ENCODE measurements around the gene FLAD1.

The FLAD1 gene

DNA sequence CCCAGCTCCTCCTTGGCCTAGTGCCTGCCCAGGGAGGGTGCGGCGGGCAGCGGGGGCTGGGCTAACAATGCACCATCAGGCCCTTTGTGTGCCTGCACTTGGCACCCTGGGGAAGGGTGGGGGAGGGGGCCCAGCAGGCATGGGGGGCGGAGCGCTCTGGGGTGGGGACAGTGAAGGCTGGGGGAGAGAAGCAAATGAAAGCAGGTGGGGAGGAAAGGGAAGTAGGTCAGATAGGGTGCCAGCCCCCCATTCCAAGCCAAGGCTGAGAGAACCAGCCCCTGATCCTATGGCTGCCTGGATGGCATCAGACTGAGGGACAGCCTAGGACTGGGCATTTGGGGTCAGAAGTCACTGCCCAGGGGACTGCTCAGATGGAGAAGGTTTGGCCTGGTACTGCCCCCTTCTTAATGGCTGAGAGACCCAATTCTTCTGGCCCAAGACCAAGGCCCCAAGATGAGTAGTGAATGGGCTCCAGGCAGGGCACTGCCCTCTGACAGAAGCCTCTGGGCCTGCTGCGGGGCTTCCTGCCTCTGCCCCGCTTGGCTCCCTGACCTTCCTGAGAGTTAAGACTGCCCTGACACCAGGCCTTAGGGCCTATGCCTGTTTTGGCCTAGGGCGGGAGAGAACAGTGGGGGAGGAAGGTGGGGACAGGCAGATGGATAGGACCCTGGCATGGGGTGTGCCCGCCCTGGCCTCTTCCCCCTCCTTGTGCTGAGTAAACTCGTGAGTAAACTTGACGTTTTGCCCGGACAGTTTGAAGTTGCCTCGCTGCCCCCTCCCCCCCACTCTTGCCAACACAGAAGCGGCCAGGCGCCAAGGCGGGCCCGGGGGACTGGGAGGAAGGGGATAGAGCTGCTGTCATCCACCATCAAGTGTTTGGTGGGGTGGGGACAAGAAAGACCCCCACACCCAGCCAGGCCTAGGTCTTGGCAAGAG, 22.2 kb downstream of the FLAD1 start:
- DNase-seq: no peak

DNA sequence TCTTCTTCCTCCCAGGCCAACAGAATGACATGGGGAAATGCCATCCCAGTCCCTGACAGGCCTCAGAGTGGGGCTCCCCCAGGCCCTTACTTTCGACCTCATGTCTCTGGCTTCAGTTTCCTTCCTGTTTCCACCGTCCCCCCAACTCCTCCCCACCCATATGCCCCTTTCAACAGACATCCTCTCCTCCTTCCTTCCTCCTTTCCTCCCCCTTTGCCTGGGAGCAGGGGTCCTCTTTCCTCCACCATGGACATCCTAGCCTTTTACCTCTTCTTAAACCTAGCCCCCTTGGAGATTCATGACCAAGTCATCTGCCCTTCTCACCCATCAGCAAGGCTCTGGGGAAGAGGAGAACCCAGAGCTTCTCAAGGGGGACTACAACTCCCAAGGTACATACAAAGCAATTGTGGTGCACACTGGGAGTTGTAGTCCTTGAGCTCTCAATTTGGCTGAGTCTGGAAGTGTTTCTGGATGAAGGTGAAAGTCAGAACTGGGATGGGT, 23.5 kb downstream of the FLAD1 start:
- peak; percentile 53 for DNase-seq

GRCh38 chr1:155007251-155007828, 24.2 kb downstream of the FLAD1 start:
- DNase-seq: no peak

- no peak for DNase-seq
Observed at GRCh38 chr1:155008015-155008941, 25.1 kb downstream of the FLAD1 start.

DNA sequence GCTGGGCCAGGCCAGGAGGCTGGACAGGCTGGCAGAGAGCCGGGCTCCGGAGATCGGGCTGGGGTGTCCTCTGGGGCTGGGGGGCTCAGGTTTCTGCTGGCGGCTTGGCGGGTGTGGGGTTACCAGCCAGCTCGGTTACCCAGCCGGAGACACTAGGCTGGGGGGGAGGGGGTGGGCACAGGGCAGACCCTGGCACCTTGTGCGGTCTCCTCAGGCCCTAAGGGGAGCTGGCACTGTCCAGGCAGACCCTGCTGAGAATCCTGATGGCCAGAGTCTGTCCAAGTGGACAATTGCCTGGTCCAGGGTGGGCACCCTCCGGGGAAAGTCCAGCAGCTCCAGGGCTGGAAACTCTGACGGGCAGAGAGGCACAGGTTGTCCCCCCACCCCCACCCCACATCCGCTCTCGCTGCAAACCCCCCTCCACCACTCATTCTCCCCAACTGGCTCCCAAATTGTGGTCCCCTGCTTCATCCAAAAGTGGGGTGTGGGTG, 26.1 kb downstream of the FLAD1 start:
- DNase-seq: no peak

GRCh38 chr1:155009742-155010141, 26.6 kb downstream of the FLAD1 start:
- no peak for DNase-seq

DNA sequence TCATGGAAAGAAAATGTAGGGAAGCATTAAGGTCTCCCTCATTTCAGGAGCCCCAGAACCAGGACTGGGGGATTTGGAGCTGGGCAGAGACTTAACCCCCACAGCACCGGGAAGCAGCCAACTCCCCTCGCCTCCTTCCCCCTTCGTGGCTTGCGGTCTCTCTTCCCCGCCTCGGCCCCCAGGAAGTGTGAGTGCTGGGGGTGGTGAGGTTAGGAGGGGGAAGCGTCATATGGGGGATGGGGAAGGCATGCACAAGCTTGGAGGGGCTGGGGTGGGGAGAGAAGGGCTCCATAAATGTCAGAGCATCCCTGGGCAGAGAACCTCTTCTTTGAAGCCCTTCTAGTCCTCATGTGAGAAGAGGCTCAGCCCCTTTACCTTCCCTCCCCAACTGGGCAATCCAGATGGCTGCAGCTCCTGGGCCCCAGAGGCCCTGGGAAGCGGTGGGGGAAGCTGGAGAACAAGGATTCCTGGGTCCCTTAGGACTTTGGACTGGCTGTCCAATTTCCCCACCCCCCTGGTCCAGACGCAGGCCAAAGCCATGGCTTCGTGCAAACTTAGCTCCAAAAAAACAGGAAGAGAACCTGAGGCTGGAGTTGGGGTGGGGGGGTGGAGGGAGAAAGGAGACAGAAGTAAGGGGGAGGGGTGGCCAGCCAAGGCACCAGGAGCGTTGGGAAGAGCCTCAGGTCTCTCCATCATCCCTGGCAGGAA, 27.2 kb downstream of the FLAD1 start:
- DNase-seq: no peak

GRCh38 chr1:155011004-155011416, 27.9 kb downstream of the FLAD1 start:
- DNase-seq: no peak

DNA sequence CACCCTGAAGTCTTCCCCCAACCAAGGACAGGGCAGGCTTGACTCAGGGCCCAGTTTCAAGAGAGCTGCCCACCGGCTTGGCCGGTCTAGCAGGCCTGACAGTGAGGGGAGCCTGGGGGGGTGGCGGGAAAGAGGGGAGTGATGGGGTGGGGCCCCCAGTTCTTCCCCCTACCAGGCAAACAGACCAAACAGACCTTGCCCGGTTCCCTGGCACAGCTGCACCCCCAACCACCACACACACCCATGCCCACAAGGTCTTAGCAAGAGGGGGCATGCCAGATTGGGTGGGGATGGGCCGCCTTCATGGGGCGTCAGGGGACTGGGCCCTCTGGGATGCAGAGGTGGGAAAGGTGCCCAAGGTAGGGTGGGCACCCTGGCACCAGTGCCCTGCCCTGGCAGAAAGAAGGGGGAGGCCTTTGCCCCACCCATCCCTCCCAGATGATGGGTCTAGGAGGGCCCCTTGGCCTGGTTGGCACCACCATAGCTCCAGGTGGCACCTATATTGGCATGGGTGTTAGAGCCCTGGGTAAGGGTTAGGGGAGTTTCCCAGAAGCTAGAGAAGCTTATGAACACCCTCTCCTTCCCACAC, 28.4 kb downstream of the FLAD1 start:
- DNase-seq: no peak

DNA sequence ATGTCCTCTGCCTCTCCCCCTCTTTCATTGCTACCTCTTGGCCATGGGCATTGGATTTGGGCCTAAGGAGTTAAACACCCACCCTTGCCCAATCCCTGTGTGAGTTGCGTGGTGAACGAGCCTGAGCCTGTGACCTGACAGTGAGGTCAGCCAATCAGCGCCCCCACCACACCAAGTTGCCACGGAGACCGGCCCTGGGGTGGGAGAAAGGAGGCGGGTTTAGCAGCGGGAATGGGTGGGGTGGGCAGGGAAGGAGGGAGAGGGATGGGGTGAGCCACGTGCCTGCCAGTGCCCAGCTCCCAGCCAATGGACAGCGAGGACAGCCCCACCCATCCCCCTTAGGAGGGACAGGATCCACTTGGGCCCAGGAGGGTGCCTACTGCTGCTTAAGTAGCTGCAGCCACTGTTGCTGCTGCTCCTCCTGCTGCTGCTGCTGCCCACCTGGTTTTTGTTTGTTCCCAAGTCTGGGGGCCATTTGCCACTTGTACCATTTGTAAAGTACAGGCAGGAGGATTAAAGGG, 28.9 kb downstream of the FLAD1 start:
- no peak for DNase-seq

- DNase-seq: no peak
Observed at GRCh38 chr1:155012776-155013602, 29.8 kb downstream of the FLAD1 start.

DNA sequence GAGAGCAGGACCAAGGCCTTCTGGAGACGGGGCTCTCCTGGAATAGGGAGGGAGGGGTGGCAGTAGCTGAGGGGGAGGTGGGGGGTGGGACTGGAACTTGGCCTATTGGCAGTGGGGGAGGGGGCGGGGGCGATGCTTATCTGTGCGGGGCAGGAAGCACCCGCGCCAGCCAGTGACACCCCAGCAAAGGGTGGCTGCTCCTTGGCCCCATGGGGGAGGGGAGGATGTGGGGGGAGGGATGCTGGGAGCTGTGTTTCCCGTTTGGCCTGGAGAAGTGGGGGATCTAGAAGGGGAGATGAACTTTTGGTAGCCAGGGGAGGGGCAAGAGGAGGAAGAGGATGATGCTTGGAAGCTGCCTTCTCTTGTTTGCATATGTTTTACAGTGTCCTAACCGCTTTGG, 30.5 kb downstream of the FLAD1 start:
- DNase-seq: no peak

DNA sequence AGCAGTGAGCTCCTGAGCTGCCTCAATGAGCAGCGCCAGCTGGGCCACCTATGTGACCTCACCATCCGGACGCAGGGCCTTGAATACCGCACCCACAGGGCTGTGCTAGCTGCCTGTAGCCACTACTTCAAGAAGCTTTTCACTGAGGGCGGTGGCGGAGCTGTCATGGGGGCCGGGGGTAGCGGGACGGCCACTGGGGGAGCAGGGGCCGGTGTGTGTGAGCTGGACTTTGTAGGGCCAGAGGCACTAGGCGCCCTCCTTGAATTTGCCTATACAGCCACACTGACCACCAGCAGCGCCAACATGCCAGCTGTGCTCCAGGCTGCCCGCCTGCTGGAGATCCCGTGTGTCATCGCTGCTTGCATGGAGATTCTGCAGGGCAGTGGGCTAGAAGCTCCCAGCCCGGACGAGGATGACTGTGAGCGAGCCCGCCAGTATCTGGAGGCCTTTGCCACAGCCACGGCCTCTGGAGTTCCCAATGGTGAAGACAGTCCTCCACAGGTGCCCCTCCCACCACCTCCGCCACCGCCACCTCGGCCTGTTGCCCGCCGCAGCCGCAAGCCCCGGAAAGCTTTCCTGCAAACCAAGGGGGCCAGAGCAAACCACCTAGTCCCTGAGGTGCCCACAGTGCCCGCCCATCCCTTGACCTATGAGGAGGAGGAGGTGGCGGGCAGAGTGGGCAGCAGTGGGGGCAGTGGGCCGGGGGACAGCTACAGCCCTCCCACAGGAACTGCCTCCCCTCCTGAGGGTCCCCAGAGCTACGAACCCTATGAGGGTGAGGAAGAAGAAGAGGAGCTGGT, 31.8 kb downstream of the FLAD1 start:
- no peak for DNase-seq

- no peak for DNase-seq
Observed at GRCh38 chr1:155015527-155016230, 32.5 kb downstream of the FLAD1 start.

GRCh38 chr1:155016231-155016831, 33.2 kb downstream of the FLAD1 start:
- DNase-seq: no peak

DNA sequence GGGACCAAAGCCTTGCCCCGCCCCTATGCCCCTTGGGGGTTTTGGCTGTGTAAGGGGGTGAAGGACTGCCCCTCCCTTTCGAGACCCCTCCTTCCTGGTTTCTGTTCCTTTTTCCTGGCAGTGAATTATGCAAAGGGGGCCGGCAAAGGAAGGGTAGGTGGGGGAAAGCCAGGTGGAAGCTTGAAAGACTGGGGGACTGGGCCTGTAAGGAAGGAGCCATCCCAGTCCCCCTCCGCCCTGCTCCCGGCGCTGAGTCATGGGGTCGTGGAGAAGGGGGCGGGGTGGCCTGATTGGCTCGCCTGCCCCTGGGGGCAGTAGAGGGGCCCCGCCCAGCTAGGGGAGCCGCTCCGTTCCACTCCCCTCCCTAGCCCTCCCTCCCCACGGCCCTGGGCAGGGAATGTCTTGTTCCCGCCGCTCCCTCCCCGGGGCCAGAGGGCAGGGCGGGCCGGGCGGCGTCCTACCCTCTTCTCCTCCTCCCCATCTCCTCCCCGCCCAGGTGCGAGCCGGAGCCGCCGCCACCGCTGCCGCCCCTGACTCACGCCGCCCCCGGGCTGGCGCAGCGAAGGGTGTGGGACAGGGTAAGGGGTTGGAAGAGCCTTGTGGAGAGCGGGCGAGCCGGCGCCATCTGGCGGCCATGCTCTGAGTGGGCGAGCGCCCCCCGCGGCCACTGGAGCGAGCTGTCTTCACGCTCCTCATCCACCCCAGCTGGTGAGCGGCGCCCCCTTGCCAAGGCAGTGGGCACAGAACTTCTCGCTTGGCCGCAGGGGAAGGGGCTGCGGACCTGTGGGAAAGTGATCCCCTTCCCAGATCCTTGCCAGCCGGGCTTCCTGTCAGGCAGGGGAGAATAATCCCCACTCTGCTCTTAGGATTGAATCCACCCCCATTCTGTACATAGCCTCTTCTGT, 34.1 kb downstream of the FLAD1 start:
- DNase-seq: peak; percentile 82

DNA sequence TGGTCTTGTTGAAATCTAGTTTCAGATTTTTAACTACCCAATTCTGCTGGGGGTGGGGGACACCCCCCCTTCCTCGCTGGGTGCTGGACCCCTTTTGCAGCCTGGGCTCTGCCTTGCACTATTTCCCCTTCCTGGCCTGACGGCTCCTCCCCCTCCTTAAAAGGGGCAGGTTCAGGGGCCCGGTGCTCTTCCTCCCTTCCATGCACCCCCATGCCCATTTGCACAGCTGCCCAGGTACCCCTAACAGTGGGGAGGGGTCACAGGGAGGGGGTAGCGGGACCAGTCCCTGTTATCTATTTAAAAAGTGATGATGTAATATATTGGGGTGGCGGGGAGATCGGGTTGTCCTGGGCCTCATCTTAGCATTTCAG, 34.8 kb downstream of the FLAD1 start:
- DNase-seq: no peak
